HCT116 (cell line): ENCODE data around the gene PCDH9. TPM values are rescaled to one million over a fixed set of nuclear protein-coding genes. Genes with fewer than 3 reads are reported as not detected.

Experiments
- ATAC-seq: fragments of 200-7000 bp; cut with Tn5 transposase; 2 replicates; pipeline ENCODE4 v1.9.1; 2020; ENCODE audit warnings: mild to moderate bottlenecking, moderate library complexity
- BruUV-seq: library from RNA; stranded (reverse); fragments of 400-500 nt; replicated peaks from 2 replicates; lab custom pipeline; 2021; lab: Mats Ljungman, UMichigan
- CTCF ChIA-PET: fragments of 300-600 bp; sonication (Branson Sonifier 250); formaldehyde crosslinking; loops from one replicate; lab custom pipeline; 2021; ENCODE audit warnings: antibody characterized with exemption; lab: Charles Lee
- POLR2A ChIA-PET: fragments of 300-600, 350-600 bp; sonication (Branson Sonifier 250); formaldehyde crosslinking; loops from one replicate; lab custom pipeline; 2021; ENCODE audit warnings: antibody characterized with exemption; lab: Charles Lee
- RAD21 ChIA-PET, 2 experiments: fragments of 300-600 bp; sonication (Branson Sonifier 250); formaldehyde crosslinking; loops; one replicate each; lab custom pipeline; 2023; ENCODE audit warnings: low total read pairs in 2 of 2; ENCODE audit not compliant: uncharacterized antibody in 2 of 2, unreplicated experiment in 2 of 2, low non-redundant PET in 1 of 2; lab: Charles Lee
- DNase-seq: peaks from one replicate; pipeline ENCODE4 v3.0.0-alpha.2; 2010; ENCODE audit warnings: low read depth, low spot score
- H2AFZ ChIP-seq: fragments of 200-600 bp; shearing (Covaris generic), sonication (generic); 2 replicates; pipeline ENCODE4 v1.6.1; 2017; ENCODE audit warnings: low read depth, mixed run types, mixed read lengths, antibody characterized with exemption, low read length; ENCODE audit not compliant: poor library complexity, severe bottlenecking
- H3K27ac ChIP-seq: 2 replicates; pipeline ENCODE4 v1.5.1; 2012; ENCODE audit warnings: low read depth, low read length
- H3K27me3 ChIP-seq: fragments of 200-600 bp; sonication (generic); 2 replicates; pipeline ENCODE4 v1.6.1; 2016; ENCODE audit warnings: mixed run types, low read length, mixed read lengths; ENCODE audit not compliant: insufficient read depth
- H3K36me3 ChIP-seq, 2 experiments: fragments of 200-500 bp in 1 of 2; fragments of 200-600 bp in 1 of 2; sonication (Bioruptor generic) in 1 of 2; sonication (generic) in 1 of 2; 2 replicates each; pipeline versions ENCODE4 v1.5.1 to v1.6.1; 2014 to 2016; ENCODE audit warnings: low read length in 2 of 2, inconsistent platforms in 1 of 2, mixed read lengths in 1 of 2, mixed run types in 1 of 2; ENCODE audit not compliant: insufficient read depth in 2 of 2, control insufficient read depth in 1 of 2
- H3K4me1 ChIP-seq, 2 experiments: fragments of 200-600 bp in 1 of 2; sonication (generic) in 1 of 2; 2 replicates each; pipeline versions ENCODE4 v1.5.1 to v1.6.1; 2012 to 2017; ENCODE audit warnings: low read length in 2 of 2, inconsistent platforms in 1 of 2, mild to moderate bottlenecking in 1 of 2, mixed read lengths in 1 of 2, mixed run types in 1 of 2, moderate library complexity in 1 of 2; ENCODE audit not compliant: insufficient read depth in 2 of 2, control insufficient read depth in 1 of 2
- H3K4me2 ChIP-seq: fragments of 200-600 bp; sonication (generic); 2 replicates; pipeline ENCODE4 v1.6.1; 2017; ENCODE audit warnings: mixed run types, low read length, mixed read lengths
- H3K4me3 ChIP-seq, 2 experiments: fragments of 200-600 bp in 1 of 2; sonication (generic) in 1 of 2; replicated peaks in 1 of 2; 2 replicates each; pipeline ENCODE4 v1.5.1; 2011 to 2016; ENCODE audit warnings: low read length in 2 of 2, control low read depth in 1 of 2, low read depth in 1 of 2, mild to moderate bottlenecking in 1 of 2, mixed read lengths in 1 of 2, mixed run types in 1 of 2
- H3K79me2 ChIP-seq: fragments of 200-600 bp; sonication (generic); 2 replicates; pipeline ENCODE4 v1.6.1; 2017; ENCODE audit warnings: mild to moderate bottlenecking, mixed run types, low read length, moderate library complexity, mixed read lengths; ENCODE audit not compliant: insufficient read depth
- H3K9ac ChIP-seq: fragments of 200-600 bp; sonication (generic); 2 replicates; pipeline ENCODE4 v1.6.1; 2016; ENCODE audit warnings: low read length, mixed read lengths
- H3K9me2 ChIP-seq: fragments of 200-600 bp; sonication (generic), shearing (Covaris generic); 2 replicates; pipeline ENCODE4 v1.6.1; 2017; ENCODE audit warnings: mixed run types, mild to moderate bottlenecking, moderate library complexity; ENCODE audit not compliant: insufficient read depth
- H3K9me3 ChIP-seq, 2 experiments: fragments of 200-500 bp in 1 of 2; fragments of 200-600 bp in 1 of 2; sonication (Bioruptor generic) in 1 of 2; sonication (generic) in 1 of 2; 2 replicates each; pipeline ENCODE4 v1.6.1; 2014 to 2017; ENCODE audit warnings: low read length in 2 of 2, mixed read lengths in 2 of 2, inconsistent platforms in 1 of 2, low read depth in 1 of 2, mild to moderate bottlenecking in 1 of 2, mixed run types in 1 of 2, moderate library complexity in 1 of 2; ENCODE audit not compliant: control insufficient read depth in 1 of 2, insufficient read depth in 1 of 2
- H4K20me1 ChIP-seq: fragments of 200-600 bp; sonication (generic), shearing (Covaris generic); 2 replicates; pipeline ENCODE4 v1.6.1; 2017; ENCODE audit warnings: mixed run types, mild to moderate bottlenecking, moderate library complexity; ENCODE audit not compliant: insufficient read depth
- CBX3 ChIP-seq: IDR thresholded peaks from 2 replicates; pipeline ENCODE4 v1.6.1; 2012; ENCODE audit warnings: low read depth
- CEBPB ChIP-seq: IDR thresholded peaks from 2 replicates; pipeline ENCODE4 v1.6.1; 2012; ENCODE audit warnings: low read depth
- EGR1 ChIP-seq: IDR thresholded peaks from 2 replicates; pipeline ENCODE4 v1.6.1; 2012; ENCODE audit warnings: low read depth
- ELF1 ChIP-seq: IDR thresholded peaks from 2 replicates; pipeline ENCODE4 v1.6.1; 2012; ENCODE audit warnings: low read depth, borderline replicate concordance
- EZH2 ChIP-seq: fragments of 200-600 bp; sonication (generic); IDR thresholded peaks from 2 replicates; pipeline ENCODE4 v1.6.1; 2017; ENCODE audit warnings: antibody characterized with exemption, mixed run types
- EZH2phosphoT487 ChIP-seq: fragments of 200-600 bp; IDR thresholded peaks from 2 replicates; pipeline ENCODE4 v1.6.1; 2018; ENCODE audit warnings: antibody characterized with exemption, borderline replicate concordance
- FOSL1 ChIP-seq: IDR thresholded peaks from 2 replicates; pipeline ENCODE4 v1.6.1; 2012; ENCODE audit warnings: low read depth
- JUND ChIP-seq: IDR thresholded peaks from 2 replicates; pipeline ENCODE4 v1.6.1; 2012
- POLR2AphosphoS5 ChIP-seq: IDR thresholded peaks from 2 replicates; pipeline ENCODE4 v1.6.1; 2011; ENCODE audit warnings: mild to moderate bottlenecking, low read depth, low read length, moderate library complexity
- RAD21 ChIP-seq: IDR thresholded peaks from 2 replicates; pipeline ENCODE4 v1.6.1; 2012; ENCODE audit warnings: low read depth, mild to moderate bottlenecking
- SIN3A ChIP-seq: IDR thresholded peaks from 2 replicates; pipeline ENCODE4 v1.6.1; 2012; ENCODE audit warnings: low read depth
- SP1 ChIP-seq: IDR thresholded peaks from 2 replicates; pipeline ENCODE4 v1.6.1; 2012; ENCODE audit warnings: low read depth
- SRF ChIP-seq: IDR thresholded peaks from 2 replicates; pipeline ENCODE4 v1.6.1; 2012; ENCODE audit warnings: low read depth
- YY1 ChIP-seq: IDR thresholded peaks from 2 replicates; pipeline ENCODE4 v1.6.1; 2011; ENCODE audit warnings: low read length, low read depth, moderate library complexity, mild to moderate bottlenecking; ENCODE audit not compliant: insufficient replicate concordance; ENCODE audit errors: extremely low read depth
- ZNF274 ChIP-seq: fragments of 200-500 bp; sonication (Bioruptor generic); IDR thresholded peaks from 2 replicates; pipeline ENCODE4 v1.6.1; 2014; ENCODE audit warnings: mild to moderate bottlenecking, low read depth, low read length, inconsistent platforms
- intact Hi-C: fragments of 100-400 bp; cut with micrococcal nuclease; formaldehyde crosslinking; loops from 2 replicates; pipeline ENCODE4 v1.10.0; 2022
- total RNA-seq: library from RNA; stranded (reverse); gene quantifications from one replicate; pipeline ENCODE4 v1.2.1, GENCODE V29; 2021; ENCODE audit not compliant: unreplicated experiment
- TF ChIP-seq, protein P1 (sequence below), 3 experiments: fragments of 200-600 bp in 1 of 3; sonication (generic) in 1 of 3; IDR thresholded peaks in 2 of 3; conservative IDR thresholded peaks in 1 of 3; 2 replicates each; pipeline ENCODE4 v1.5.1; 2012 to 2017; ENCODE audit warnings: low read depth in 2 of 3, low read length in 2 of 3, antibody characterized with exemption in 1 of 3, borderline replicate concordance in 1 of 3, control low read depth in 1 of 3, mild to moderate bottlenecking in 1 of 3, mixed read lengths in 1 of 3, mixed run types in 1 of 3, moderate library complexity in 1 of 3; ENCODE audit not compliant: insufficient read depth in 1 of 3

PCDH9 gene
- total RNA-seq, 1 experiment from 2014 or later = 0.02 TPM

DNA sequence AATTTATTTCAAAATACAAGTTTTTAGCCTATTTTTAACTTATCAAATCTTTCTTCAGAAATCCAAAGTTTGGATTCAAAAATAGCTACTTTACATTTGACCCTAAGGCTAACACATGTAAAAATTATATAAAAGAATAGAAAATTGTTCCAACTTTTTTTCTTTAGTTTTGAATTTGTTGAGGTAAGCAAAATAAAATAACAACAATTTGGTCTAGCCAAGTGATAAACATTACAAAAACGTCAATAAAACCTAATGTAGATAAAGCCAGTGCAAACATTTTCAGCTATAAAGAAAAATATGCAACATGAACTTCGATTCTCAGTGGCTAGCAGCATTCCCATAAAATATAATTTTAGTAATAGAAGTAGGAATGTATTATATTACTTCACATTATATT, 400.3 kb downstream of the PCDH9 start:
- ChIA-PET RAD21 (no interaction called here), CTCF (no interaction called here), POLR2A (no interaction called here)
- ATAC-seq = no peak
- H4K20me1 ChIP-seq = no peaks in the 10 kb centered on the region
- intact Hi-C loops = no loop called here
- no peaks in the 10 kb centered on the region; a peak in 1 of 4 replicates for H3K36me3 ChIP-seq
- DNase-seq = no peak
- no peaks in the 10 kb centered on the region for H3K9me3 ChIP-seq
- H2AFZ ChIP-seq = no peak overlapping the region
- H3K27ac ChIP-seq = no peak overlapping the region
- TF ChIP-seq POLR2AphosphoS5 = no peak
- TF ChIP-seq SP1 = no peak
- no peak for TF ChIP-seq CEBPB
- TF ChIP-seq SRF = no peak
- no peak for TF ChIP-seq JUND
- no peak for TF ChIP-seq ZNF274
- TF ChIP-seq YY1 = no peak
- TF ChIP-seq SIN3A = no peak
- TF ChIP-seq EZH2 = no peak
- no peak for TF ChIP-seq RAD21
- TF ChIP-seq, protein P1, sequence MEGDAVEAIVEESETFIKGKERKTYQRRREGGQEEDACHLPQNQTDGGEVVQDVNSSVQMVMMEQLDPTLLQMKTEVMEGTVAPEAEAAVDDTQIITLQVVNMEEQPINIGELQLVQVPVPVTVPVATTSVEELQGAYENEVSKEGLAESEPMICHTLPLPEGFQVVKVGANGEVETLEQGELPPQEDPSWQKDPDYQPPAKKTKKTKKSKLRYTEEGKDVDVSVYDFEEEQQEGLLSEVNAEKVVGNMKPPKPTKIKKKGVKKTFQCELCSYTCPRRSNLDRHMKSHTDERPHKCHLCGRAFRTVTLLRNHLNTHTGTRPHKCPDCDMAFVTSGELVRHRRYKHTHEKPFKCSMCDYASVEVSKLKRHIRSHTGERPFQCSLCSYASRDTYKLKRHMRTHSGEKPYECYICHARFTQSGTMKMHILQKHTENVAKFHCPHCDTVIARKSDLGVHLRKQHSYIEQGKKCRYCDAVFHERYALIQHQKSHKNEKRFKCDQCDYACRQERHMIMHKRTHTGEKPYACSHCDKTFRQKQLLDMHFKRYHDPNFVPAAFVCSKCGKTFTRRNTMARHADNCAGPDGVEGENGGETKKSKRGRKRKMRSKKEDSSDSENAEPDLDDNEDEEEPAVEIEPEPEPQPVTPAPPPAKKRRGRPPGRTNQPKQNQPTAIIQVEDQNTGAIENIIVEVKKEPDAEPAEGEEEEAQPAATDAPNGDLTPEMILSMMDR (IDR thresholded peaks at IDR 0.05 in 2 of 3, conservative IDR thresholded peaks at IDR 0.05 in 1 of 3; ENCODE audit: borderline replicate concordance in 1 of 3, insufficient read depth in 1 of 3, low read depth in 2 of 3, low read length in 2 of 3) = no peak
- TF ChIP-seq ELF1 = no peak
- no peak for TF ChIP-seq CBX3
- no peak for TF ChIP-seq EGR1
- TF ChIP-seq FOSL1 = no peak
- no peak for TF ChIP-seq EZH2phosphoT487
- no peak overlapping the region for H3K4me3 ChIP-seq
- 0 out of 4 replicates have a peak, but pooled peaks cover 0 to 4% of the 10 kb centered on the region in 2 experiments for H3K4me1 ChIP-seq
- H3K27me3 ChIP-seq = no peaks in the 10 kb centered on the region
- no peaks in the 10 kb centered on the region for H3K79me2 ChIP-seq
- H3K9ac ChIP-seq = no peak overlapping the region
- no TSS peak for BruUV-seq
- no peak overlapping the region for H3K4me2 ChIP-seq
- no peaks in the 10 kb centered on the region for H3K9me2 ChIP-seq
